HS-27A (cell line): Measurements from ENCODE around the gene FBXL14.
"Not testable (repeated sequence)": the region's sequence is repeated elsewhere in the genome, so short reads cannot be mapped to it uniquely, and the experiment has no call there.

ENCODE experiments used
- DNase-seq: peaks from one replicate; pipeline ENCODE4 v3.0.0-alpha.2; 2012; ENCODE audit warnings: low read depth, missing footprints

FBXL14 gene

DNA sequence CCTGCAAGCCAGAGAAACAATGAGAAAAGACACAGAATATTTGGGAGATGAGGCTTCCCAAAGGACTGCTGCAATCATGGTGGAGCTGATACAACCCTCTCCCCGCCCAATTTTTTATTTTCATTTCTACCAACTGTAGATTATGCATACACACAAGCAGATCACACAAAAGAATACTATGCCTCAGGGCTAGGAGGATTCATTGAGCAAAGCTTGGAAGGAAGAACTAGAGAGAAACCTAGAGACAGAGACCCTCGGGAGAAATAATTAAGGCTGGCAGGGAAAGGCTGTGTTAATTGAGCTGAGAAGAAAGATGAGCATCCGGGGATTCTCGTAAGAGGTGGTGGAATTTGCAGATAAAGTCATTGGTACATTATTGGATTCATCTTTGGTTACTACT is 24.8 kb upstream of the FBXL14 start:
- DNase-seq = no peak

DNA sequence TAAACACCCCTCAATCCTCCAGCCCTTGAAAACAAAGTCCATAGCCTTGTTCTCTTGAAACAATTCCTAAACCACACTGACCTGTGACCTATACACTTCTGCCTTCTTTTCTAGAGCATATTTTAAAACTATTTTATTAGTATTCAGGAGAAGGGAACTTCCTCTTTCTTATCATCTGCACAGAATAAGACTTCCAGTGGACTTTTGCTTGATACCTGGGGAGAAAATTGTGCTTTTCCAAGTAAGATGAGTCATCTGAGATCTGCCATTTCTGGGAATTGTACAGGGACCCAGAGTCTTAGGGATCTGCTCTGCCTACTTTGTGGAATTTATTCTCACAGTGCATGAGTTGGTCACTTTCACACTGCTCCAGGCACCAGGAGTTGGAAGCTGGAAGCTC is 24.1 kb upstream of the FBXL14 start:
- DNase-seq = no peak

DNA sequence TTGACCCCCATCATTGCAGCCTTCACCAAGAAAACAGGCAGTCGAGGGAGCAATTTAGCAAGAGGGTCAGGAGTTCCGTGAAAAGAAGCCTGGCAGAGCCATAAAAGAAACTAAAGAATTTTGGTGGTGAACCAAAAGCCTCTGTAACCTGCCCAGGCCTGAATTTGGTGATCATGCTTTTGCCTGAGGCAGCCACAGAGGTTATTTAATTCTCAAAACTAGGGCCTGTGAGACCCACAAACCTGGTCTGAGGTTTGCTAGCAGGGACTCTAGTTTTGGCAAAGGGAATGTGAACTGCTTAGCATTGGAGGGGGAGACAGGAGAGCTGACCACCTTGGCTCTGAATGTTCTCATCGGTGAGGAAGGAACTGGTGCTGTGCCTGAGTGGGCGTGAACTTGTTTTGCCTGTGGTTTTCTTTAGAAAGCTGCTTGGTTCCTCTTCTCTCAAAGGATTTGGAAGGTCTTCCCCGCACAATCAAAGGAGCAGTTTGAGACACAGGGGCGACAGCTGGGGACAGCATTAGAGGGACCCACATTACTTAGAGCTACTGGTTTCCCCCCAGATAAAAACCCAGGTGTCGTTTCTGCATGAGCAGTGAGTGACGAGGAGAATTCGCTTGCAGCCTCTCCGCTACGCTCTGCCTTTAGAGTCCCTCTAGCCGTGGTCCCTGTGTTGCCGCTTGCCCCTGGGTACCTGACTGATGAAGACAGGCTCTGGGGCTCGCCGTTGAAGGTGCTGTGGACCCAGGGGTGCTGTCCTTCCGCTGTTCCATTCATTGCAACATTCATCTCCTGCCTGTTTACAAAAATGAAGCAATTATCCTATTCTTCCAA is 22.1 kb upstream of the FBXL14 start:
- DNase-seq = no peak

DNA sequence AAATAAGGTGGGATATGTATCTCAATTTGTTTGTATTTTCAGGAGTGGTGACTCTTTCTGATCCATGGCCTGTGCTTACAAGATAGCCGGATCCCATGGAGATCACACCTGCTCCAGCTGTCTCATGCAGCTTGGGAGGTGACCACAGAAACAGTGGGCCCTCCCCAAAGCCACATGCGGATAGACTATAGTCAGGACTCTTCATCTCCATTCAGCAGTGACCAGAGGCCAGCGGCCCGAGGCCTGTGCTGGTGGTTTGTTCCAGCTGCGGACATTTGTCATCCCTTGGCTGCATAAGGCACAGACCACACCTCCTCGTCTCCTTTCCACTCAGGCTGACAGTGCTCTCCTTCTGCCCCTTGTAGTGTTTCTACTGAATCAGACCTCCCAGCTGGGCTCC is 20.0 kb upstream of the FBXL14 start:
- no peak for DNase-seq

DNA sequence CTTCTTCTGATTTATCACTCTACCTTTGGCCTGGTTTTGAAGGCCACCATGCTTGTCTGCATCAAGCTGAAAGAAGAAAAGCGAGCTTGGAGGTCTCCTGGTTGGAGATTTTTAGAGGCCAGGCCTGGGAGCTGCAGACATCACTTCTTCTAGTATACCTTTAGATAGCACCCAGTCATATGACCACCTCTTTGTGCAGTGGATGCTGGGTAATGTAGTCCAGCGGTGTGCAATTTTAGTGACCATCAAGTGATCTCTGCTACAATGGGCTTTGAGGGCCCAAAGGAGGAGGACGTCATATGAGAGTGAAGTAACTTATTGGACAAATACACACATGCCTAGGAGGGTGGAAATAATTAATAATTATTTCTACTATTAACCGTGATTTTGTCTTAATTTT is 19.5 kb upstream of the FBXL14 start:
- DNase-seq = no peak

DNA sequence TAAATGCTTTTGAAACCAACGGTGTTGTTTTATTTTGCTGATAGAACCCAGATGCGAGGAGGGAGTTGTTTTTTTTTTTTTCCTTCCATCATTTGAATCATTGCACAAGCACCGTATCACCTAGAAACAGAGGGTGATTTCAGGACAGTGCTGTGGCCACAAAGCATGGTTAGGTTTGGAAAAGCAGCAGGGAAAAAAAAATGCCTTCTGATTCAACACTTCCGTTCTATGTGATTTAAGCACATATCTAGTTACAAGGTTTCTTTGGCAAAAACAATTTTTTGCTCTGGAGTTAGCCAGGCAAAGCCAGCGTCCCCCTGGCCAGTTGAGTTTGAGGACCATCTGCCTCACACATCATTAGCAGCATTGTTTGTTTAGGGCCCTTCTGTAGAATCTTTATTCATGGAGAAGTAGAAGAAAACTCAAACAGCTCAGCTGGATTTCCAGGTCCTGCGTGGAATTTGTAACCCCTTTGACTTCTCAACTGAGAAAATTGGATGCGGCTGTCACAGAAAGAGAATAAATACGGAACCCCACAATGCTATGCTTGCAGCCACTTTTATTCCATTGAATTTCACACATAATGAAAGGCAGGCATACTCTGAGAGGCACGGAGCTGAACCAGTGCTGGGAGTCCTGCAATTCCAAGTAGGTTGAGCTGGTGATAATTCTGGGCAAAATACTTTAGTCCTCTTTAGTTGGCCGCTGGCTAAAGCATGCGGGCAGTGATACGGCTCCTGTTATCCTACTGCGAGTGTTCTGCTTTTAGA is 17.6 kb upstream of the FBXL14 start:
- DNase-seq = no peak

DNA sequence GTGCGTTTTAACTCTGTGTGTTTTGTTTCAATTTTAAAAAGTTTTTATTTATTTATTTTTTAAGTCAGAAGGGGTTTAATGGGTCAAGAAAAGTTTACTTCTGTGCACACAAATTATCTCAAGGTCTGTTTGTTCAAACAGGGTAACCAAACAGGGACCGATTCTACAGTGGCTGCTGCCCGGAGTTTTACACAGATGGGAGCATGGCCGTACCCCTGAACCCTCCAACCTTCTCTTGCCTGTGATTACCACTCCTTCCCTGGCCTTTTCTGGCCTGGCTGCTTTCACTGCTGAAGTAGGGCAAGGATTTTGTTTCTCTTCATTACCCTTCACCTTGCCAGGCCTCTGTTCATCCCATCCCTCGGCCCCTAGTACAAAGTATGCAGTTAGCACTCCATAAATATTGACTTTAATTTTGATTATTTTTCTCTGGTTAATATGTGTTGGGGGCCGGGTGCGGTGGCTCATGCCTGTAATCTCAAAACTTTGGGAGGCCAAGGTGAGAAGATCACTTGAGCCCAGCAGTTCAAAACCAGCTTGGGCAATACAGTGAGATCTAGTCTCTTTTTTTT is 15.8 kb upstream of the FBXL14 start:
- DNase-seq = no peak

DNA sequence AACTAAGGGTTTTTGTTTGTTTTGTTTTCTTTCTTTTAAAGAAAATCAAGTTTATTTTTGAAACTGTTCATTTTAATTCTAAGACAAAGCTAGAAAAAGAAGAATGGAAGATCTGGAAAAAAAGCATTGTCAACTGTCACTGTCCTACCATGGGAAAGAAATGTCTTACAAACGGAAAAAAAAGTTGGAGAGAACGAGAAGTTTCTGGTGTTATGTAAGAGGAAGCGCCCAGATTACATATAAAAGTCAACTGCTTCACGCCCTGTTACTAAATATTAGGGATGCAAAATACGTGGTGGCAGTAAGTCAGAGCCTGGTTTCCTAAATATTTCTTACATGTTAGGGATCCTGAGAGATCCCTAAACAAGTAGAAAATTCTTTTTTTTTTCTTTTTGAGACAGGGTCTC is 14.3 kb upstream of the FBXL14 start:
- no peak for DNase-seq

DNA sequence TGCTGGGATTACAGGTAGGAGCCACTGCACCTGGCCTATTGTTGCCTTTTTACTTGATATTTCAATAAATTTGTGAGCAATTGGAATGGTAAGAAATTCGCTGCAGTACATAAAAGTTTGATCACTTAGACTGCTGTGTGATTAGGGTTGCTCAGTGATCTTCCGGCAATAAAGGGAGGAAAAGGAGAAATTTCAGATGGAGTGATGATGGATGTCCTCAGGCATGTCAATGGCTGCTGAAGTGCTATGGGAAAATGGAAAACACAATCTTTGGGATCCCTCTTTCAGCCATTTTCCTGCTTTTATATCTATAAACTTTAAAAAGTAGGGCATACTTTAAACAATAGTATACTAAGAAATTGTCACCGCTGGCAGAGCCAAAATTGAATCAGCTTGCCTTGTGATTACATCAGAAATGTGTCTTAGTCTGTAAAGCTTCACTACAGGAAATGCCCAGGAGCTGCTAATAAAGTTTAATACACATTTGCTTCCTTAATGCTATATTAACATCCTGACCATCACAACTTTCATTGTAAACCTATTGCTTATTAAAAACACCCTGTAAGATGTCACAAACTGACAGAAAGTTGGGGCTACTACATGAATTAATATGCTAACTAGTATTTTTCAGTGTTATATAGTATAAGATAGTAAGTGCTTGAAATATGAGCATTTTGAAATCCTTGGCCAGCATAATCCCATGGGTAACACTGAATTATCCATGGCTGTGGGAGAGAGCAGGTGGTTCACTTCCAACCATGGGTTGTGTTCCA is 13.7 kb upstream of the FBXL14 start:
- DNase-seq = no peak

DNA sequence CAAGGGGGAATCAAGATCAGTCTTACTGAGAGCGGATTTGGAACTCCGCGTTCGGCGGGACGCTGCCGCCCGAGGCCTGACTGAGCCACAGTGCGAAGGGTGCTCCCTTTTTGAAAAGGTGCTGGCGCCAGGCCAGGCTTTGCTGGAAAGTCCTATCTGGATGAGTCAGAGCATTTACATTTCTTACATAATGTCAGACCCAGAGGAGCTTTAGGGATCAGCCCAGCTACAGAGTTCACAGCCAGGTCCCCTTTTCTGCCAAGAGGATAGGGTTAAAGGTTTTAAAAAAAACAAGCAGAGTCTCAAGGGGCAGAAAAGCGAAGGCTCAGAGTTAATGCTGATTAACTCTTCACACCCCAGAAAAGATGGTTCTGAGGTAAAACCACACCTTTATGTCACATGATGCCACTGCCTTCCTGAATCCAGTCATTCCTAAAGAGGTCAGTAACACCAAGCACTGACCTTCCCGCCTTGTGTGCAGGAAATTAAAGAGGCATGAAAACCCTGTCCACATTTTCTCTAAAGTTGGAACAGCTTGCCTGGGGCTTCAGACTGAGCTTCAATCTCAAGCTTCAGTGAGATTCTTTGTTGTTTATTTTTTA is 11.7 kb upstream of the FBXL14 start:
- peak; percentile 98 for DNase-seq

DNA sequence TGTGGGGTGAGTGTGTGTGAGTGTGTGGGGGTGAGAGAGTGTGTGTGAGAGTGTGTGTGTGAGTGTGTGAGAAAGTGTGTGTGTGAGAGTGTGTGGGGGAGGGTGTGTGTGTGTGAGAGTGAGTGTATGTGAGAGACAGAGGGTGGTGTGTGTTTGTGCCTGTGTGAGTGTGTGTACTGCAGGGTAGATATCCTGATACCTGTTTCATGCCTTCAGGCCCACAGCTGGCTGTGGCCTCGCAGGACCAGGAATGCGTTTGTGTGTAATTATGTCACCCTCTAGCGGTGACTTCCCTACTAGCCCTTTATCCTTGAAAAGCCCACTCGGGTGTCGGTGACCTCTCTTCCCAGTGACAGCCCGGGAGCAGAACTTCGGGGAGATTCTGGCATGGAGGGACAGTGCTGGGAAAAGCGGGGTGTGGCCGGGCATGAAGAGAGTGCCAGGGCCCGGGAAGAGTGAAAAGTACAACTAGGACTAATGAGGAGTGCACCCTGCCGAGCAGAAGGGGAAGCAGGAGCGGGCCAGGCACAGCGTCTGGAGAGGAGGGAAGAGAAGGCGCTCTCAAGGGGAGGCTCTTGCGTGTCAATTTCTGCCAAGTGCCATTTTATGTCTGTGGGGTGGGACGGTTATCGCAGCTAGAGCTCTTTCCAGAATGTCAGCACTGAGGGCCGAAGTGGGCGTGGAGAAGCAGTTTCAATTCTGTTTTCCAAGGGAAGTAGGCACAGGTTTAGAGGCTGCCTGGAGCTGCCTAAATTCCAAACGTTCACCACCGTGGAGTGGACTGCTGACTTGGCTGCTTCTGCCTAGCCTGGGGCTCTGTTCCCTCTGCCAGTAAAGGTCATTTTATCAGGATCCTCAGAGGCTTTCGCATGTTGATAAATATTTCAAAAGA is 11.0 kb upstream of the FBXL14 start:
- DNase-seq = peak; percentile 91

DNA sequence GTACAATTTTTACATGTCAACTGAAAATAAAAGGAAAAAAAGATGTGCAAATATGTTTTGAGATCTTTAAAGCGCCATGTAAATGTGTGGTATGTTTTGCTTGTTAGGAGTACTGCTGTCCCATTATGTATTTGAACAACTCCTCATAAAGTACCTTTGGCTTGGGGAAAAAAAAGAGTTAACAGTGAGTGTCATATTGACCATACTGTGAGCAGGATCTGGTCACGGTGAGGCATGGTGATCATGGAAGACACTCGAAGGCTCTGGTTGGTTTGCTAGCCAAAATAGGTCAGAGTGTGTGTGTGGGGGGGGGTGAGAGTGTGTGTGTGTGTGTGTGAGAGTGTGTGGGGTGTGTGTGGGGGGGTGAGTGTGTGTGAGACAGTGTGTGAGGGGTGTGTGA is 10.1 kb upstream of the FBXL14 start:
- DNase-seq = no peak

DNA sequence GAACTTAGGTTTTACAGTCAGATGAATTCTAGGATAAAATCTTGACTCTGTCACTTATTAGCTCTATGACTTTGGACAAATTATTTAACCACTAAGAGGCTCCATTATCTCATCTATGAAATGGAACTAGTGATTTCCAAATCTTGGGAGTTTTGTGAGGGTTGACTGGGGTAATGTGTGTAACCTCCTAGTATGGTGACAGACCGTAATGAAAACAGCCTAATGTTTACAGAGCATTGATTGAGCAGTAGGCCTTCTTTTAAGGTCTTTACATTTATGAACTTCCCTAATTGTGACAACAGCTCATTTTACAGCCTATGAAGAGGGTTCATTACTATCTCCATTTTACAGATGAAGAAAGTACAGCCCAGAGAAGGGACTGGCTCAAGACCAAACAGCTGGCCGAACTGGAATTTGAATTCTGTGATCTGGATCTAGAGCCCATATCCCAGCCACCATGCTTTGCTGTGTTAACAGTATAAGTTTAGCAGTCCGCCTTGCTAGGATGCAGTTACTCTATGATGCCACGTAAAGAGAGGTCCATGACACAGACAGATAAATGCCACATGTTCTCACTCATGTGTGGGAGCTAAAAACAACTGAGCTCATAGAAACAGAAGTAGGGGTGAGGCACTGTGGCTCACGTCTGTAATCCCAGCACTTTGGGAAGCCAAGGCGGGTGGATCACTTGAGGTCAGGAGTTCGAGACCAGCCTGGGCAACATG is 9.1 kb upstream of the FBXL14 start:
- DNase-seq = no peak

DNA sequence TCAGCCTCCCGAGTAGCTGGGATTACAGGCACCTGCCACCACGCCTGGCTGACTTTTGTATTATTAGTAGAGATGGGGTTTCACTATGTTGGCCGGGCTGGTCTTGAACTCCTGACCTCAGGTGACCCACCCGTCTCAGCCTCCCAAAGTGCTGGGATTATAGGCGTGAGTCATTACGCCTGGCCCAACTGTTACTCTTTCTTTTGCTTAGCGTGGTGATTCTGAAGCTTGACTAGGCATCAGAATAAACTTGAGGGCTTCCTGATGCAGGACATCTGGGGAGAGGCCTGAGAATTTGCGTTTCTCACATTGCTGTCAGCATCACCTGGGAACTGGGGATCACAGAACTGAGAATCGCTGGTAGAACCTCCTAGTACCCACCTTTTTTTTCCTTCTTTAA is 8.3 kb upstream of the FBXL14 start:
- not testable (repeated sequence) for DNase-seq

DNA sequence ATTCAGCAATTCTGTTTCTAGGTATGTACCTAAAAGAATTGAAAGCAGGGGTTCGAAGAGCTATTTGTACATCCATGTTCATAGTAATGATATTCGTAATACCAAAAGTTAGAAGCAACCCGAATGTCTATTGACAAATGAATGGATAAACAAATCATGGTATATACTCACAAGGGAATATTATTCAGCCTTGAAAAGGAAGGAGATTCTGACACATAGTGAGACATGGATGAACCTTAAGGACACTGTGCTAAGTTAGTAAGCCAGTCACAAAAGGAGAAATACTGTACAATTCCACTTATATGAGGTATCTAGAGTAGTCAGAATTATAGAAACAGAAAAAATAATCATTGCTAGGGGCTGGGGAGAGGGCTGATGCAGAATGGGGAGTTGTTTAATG is 4.4 kb upstream of the FBXL14 start:
- no peak for DNase-seq

DNA sequence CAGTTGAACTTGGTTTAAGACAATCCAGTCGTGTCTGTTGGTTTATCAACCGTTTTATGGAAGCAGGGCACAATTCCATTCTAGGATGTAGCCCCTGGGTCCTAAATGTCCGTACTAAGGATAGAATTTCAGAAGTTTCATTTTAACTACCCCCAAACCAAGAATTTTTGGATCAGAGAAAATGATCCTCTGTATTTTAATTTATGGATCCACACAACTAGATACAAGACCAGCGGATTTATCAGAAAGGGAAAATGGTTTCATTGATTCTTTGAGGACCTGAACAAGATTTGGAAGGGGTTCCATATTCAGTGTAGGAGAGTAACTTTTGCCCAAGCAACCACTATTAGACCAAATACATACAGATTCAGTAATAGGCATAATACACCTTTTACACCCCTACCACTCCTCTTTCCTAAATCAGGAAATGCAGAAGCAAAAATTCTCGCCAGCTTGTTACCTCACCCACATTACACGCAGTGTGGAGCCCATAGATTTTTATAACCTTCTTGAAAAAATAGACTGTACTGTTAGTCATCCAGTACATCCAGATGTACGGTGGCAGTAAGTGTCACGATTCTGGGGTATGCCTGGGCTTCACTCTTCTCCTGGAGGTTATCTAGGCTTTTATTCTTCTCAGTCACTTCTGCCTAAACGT is 1.4 kb upstream of the FBXL14 start:
- no peak for DNase-seq

DNA sequence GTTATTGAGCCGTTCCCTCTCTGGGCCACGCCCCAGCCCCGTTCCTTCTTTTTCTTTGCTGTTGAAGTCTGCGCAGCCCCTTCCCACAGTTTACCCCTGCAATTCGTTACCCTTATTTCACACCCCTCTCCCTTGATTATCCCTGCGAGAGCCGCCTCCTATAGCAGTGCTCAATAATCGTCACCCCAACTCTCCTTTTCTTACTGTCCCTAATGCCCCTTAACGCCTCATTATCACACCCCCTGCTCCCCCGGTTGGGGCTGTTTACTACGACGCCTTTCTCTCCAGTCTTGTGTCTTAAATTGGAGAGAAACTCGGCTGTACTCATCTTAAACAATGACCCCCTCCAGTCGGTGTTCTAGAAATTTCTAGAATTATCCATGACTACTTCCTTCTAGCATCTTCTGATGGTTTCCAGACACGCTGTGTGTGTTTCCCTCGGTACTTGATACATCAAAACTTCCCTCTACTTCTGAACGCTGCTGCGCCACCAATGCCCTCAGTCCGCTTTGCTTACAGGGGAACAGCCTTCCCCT is 713 bp upstream of the FBXL14 start:
- no peak for DNase-seq

DNA sequence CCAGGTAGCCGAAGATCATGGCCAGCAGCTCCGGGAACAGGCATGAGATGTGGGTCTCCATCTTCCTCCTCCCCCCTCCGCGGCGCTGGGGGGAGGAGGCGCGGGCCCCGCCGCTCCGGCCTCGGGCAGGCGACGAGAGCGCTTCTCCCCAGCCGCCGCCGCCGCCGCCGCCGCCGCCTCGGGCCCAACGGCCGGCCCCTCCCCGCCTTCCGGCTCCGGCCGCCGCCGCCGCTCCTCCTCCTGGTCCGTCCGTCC is 448 bp downstream of the FBXL14 start:
- no peak for DNase-seq

DNA sequence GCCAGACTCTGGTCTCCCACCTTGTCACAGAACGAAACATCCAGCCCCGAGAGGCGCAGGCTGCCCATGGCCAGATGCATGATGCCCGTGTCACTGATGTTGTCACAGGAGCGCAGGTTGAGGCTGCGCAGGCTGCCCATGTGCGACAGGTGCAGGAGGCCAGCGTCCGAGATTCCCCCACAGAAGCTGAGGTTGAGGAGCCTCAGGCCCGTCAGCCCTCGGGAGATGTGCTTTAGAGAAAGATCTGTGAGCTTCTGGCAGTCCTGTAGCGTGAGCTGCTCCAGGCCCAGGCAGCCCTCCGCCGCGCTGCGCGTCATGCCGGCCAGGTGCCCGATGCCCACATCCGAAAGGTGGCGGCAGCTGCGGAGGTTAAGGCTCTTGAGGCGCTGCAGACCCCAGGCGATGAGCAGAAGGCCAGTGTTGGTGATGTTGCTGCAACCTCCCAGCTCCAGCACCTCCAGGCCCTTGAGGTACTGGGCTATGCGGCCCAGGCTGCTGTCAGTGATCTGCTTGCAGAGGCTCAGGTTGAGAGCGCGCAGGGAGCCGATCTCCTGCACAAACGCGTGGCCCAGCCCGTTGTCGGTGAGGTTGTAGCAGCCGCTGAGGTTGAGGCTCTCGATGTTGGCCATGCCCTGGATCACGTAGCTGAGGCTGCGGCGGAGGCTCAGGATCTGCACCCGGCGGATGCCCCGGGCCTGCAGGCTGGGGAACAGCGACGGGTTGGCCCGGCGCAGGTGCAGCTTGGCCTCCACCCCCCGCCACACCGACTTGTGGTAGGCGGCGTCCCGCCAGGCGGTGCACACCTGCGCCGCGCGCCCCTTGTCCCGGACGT is 991 bp downstream of the FBXL14 start:
- DNase-seq = no peak
